ENCODE data around the gene KCNT2. TPM values are rescaled to one million over a fixed set of nuclear protein-coding genes. Genes with fewer than 3 reads are reported as not detected.

KCNT2 gene
- polyA plus RNA-seq, 1 experiment, result 2.0 TPM

DNA sequence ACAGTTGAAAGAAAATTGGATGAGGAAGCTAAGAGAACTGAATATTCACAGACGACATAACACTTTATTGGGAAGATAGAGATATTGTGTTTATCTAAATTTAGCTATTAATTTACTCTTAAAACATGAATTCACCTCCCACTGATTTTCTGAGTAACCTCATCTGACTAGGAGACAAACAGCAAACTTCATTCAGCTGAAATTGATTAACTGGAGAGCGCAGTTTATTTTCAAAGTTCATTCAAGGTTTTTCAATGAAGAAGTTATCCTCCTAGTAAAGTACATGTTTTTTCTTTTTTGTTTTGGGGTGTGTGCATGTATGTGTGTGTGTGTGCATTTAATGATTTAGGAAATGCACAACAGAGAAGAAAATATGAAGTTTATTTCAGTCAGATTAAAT, 215.0 kb downstream of the KCNT2 start:
- CTCF ChIA-PET, result no interaction called here
- TF ChIP-seq, protein P1, sequence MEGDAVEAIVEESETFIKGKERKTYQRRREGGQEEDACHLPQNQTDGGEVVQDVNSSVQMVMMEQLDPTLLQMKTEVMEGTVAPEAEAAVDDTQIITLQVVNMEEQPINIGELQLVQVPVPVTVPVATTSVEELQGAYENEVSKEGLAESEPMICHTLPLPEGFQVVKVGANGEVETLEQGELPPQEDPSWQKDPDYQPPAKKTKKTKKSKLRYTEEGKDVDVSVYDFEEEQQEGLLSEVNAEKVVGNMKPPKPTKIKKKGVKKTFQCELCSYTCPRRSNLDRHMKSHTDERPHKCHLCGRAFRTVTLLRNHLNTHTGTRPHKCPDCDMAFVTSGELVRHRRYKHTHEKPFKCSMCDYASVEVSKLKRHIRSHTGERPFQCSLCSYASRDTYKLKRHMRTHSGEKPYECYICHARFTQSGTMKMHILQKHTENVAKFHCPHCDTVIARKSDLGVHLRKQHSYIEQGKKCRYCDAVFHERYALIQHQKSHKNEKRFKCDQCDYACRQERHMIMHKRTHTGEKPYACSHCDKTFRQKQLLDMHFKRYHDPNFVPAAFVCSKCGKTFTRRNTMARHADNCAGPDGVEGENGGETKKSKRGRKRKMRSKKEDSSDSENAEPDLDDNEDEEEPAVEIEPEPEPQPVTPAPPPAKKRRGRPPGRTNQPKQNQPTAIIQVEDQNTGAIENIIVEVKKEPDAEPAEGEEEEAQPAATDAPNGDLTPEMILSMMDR (IDR thresholded peaks at IDR 0.05; ENCODE audit: low read depth, low read length), result no peak
- H3K27me3 ChIP-seq (ENCODE audit: control insufficient read depth, insufficient read depth, low read length), result no peaks in the 10 kb centered on the region
- POLR2A ChIA-PET, result no interaction called here
- no peak overlapping the region for H3K4me3 ChIP-seq (ENCODE audit: low read depth, low read length)
- no peaks in the 10 kb centered on the region for H3K9me3 ChIP-seq (ENCODE audit: control insufficient read depth, insufficient read depth, low read length)
- DNase-seq (ENCODE audit: low read depth, low spot score), result no peak
- H3K27ac ChIP-seq (ENCODE audit: low read depth, low read length), result no peak overlapping the region

DNA sequence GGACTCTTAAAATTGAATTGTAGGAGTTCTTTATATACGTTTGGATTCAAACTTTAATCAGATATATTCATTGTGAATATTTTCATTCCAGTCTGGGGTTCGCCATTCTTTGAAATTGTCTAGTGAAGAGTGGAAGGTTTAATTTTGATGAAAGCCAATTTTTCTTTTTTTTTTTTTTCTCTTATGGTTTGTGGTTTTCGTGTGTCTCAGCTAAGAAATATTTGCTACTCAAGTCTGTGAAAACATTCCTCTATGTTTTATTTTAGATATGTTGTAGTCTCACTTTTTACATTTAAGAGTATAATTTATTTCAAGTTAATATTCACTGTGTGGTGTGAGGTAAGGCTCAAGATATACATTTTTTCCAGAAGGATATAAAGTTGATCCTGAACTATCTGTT, 220.5 kb downstream of the KCNT2 start:
- Histone ChIP-seq H3K9me3 (ENCODE audit: control insufficient read depth, insufficient read depth, low read length) (no peaks in the 10 kb centered on the region), H3K27me3 (ENCODE audit: control insufficient read depth, insufficient read depth, low read length) (no peaks in the 10 kb centered on the region), H3K4me3 (ENCODE audit: low read depth, low read length) (no peak overlapping the region), H3K27ac (ENCODE audit: low read depth, low read length) (no peak overlapping the region)
- POLR2A ChIA-PET, result no interaction called here
- TF ChIP-seq, protein P1 (IDR thresholded peaks at IDR 0.05; ENCODE audit: low read depth, low read length), result no peak
- no peak for DNase-seq (ENCODE audit: low read depth, low spot score)
- CTCF ChIA-PET, result interaction anchor here (0.9 kb wide), 1 partner anchor 15 kb away, joined by 3 read pairs; no protein-coding TSS in a partner anchor

- Histone ChIP-seq H3K27me3 (ENCODE audit: control insufficient read depth, insufficient read depth, low read length) (no peaks in the 10 kb centered on the region), H3K27ac (ENCODE audit: low read depth, low read length) (no peak overlapping the region), H3K9me3 (ENCODE audit: control insufficient read depth, insufficient read depth, low read length) (no peaks in the 10 kb centered on the region), H3K4me3 (ENCODE audit: low read depth, low read length) (no peak overlapping the region)
- ChIA-PET CTCF (interaction anchor here (2.9 kb wide), 1 partner anchor 12 kb away, joined by 13 read pairs; no protein-coding TSS in a partner anchor), POLR2A (no interaction called here)
- DNase-seq (ENCODE audit: low read depth, low spot score), result no peak
- TF ChIP-seq, protein P1 (IDR thresholded peaks at IDR 0.05; ENCODE audit: low read depth, low read length), result no peak
These were observed 223.1 kb downstream of the KCNT2 start for GRCh38 chr1:196385109-196385508.

- Histone ChIP-seq H3K9me3 (ENCODE audit: control insufficient read depth, insufficient read depth, low read length) (no peaks in the 10 kb centered on the region), H3K27me3 (ENCODE audit: control insufficient read depth, insufficient read depth, low read length) (no peaks in the 10 kb centered on the region), H3K27ac (ENCODE audit: low read depth, low read length) (no peak overlapping the region), H3K4me3 (ENCODE audit: low read depth, low read length) (no peak overlapping the region)
- DNase-seq (ENCODE audit: low read depth, low spot score), result no peak
- ChIA-PET POLR2A (no interaction called here), CTCF (interaction anchor here (1.5 to 2.9 kb wide), 2 partner anchors 9 to 10 kb away, joined by 6 to 13 read pairs; no protein-coding TSS in a partner anchor)
- TF ChIP-seq, protein P1 (IDR thresholded peaks at IDR 0.05; ENCODE audit: low read depth, low read length), result no peak
These were observed 225.9 kb downstream of the KCNT2 start for GRCh38 chr1:196382383-196382782.

DNA sequence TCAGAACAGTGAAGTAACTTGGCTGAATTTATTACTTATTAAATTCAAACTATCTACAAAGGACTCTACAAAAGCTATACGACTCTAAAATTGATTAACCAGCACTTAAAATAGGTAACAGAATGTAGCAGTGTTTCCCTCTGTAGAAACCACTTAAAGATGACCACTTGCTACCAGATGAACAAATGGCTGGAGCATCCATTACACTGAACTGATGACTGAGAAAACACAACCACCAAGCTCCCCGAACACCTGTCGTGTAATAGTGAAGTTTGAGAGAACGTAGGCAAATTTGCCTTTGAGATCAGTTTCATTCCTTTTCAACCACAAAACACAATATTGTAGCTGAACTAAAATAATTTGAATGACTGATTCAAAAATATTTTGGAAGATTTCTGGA, 226.7 kb downstream of the KCNT2 start:
- DNase-seq (ENCODE audit: low read depth, low spot score), result no peak
- no peaks in the 10 kb centered on the region for H3K27me3 ChIP-seq (ENCODE audit: control insufficient read depth, insufficient read depth, low read length)
- no peaks in the 10 kb centered on the region for H3K9me3 ChIP-seq (ENCODE audit: control insufficient read depth, insufficient read depth, low read length)
- no peak overlapping the region for H3K4me3 ChIP-seq (ENCODE audit: low read depth, low read length)
- TF ChIP-seq, protein P1 (IDR thresholded peaks at IDR 0.05; ENCODE audit: low read depth, low read length), result no peak
- H3K27ac ChIP-seq (ENCODE audit: low read depth, low read length), result no peak overlapping the region
- CTCF ChIA-PET, result interaction anchor here (1.5 kb wide), 1 partner anchor 9 kb away, joined by 6 read pairs; no protein-coding TSS in a partner anchor
- POLR2A ChIA-PET, result no interaction called here
